Muscle layer of duodenum (tissue), 2 donors: ENCODE data around the gene DPP6.

Experiments used
- H3K27ac ChIP-seq: one replicate; pipeline ENCODE4 v1.7.0; 2013; ENCODE audit warnings: mild to moderate bottlenecking, low read length
- H3K27me3 ChIP-seq: one replicate; pipeline ENCODE4 v1.7.0; 2013; ENCODE audit warnings: low read depth, mild to moderate bottlenecking, control low read depth, low read length
- H3K36me3 ChIP-seq, 2 donors: one replicate each; pipeline ENCODE4 v1.7.0; 2013; ENCODE audit warnings: low read length in 2 of 2, control low read depth in 1 of 2, mild to moderate bottlenecking in 1 of 2; ENCODE audit not compliant: insufficient read depth in 2 of 2, control insufficient read depth in 1 of 2
- H3K4me1 ChIP-seq, 2 donors: one replicate each; pipeline ENCODE4 v1.7.0; 2013; ENCODE audit warnings: low read length in 2 of 2, mild to moderate bottlenecking in 2 of 2, control low read depth in 1 of 2, moderate library complexity in 1 of 2; ENCODE audit not compliant: insufficient read depth in 2 of 2, control insufficient read depth in 1 of 2
- H3K4me3 ChIP-seq, 2 donors: one replicate each; pipeline ENCODE4 v1.7.0; 2013; ENCODE audit warnings: low read length in 2 of 2, low read depth in 1 of 2, mild to moderate bottlenecking in 1 of 2
- H3K9me3 ChIP-seq, 2 donors: one replicate each; pipeline ENCODE4 v1.7.0; 2013; ENCODE audit warnings: low read length in 2 of 2, control low read depth in 1 of 2, mild to moderate bottlenecking in 1 of 2; ENCODE audit not compliant: control insufficient read depth in 1 of 2
- donor health status: healthy.

DPP6 gene

GRCh38 chr7:154836021-154836448 is 783.8 kb downstream of the DPP6 start:
- Histone ChIP-seq H3K27ac (no peak overlapping the region), H3K4me1 (no peaks in the 10 kb centered on the region), H3K4me3 (no peak overlapping the region), H3K9me3 (no peaks in the 10 kb centered on the region), H3K27me3 (no peaks in the 10 kb centered on the region), H3K36me3 (no peaks in the 10 kb centered on the region)

GRCh38 chr7:154837087-154837486 is 784.9 kb downstream of the DPP6 start:
- Histone ChIP-seq H3K4me1 (peaks cover 0 to 8% of the 10 kb centered on the region in 2 donors), H3K27ac (no peak overlapping the region), H3K36me3 (no peaks in the 10 kb centered on the region), H3K4me3 (no peak overlapping the region), H3K9me3 (no peaks in the 10 kb centered on the region), H3K27me3 (no peaks in the 10 kb centered on the region)

- Histone ChIP-seq H3K27me3 (no peaks in the 10 kb centered on the region), H3K27ac (no peak overlapping the region), H3K9me3 (no peaks in the 10 kb centered on the region), H3K4me1 (peaks cover 4 to 13% of the 10 kb centered on the region in 2 donors), H3K4me3 (no peak overlapping the region), H3K36me3 (no peaks in the 10 kb centered on the region)
Observed at GRCh38 chr7:154837622-154838021, 785.4 kb downstream of the DPP6 start.

GRCh38 chr7:154840086-154840485 is 787.9 kb downstream of the DPP6 start:
- no peak overlapping the region for H3K27ac ChIP-seq
- peaks cover 6 to 15% of the 10 kb centered on the region in 2 donors for H3K4me1 ChIP-seq
- no peaks in the 10 kb centered on the region for H3K27me3 ChIP-seq
- H3K9me3 ChIP-seq: no peaks in the 10 kb centered on the region
- no peaks in the 10 kb centered on the region for H3K36me3 ChIP-seq
- H3K4me3 ChIP-seq: no peak overlapping the region

- Histone ChIP-seq H3K36me3 (no peaks in the 10 kb centered on the region), H3K27me3 (no peaks in the 10 kb centered on the region), H3K9me3 (no peaks in the 10 kb centered on the region), H3K4me1 (peaks cover 6 to 15% of the 10 kb centered on the region in 2 donors), H3K27ac (no peak overlapping the region), H3K4me3 (no peak overlapping the region)
Observed at GRCh38 chr7:154841731-154842331, 789.6 kb downstream of the DPP6 start.

- Histone ChIP-seq H3K27ac (no peak overlapping the region), H3K4me3 (no peak overlapping the region), H3K4me1 (peaks cover 6 to 15% of the 10 kb centered on the region in 2 donors), H3K36me3 (no peaks in the 10 kb centered on the region), H3K27me3 (no peaks in the 10 kb centered on the region), H3K9me3 (no peaks in the 10 kb centered on the region)
Observed at GRCh38 chr7:154842591-154842990, 790.4 kb downstream of the DPP6 start.

GRCh38 chr7:154843670-154844237 is 791.6 kb downstream of the DPP6 start:
- no peak overlapping the region for H3K27ac ChIP-seq
- no peaks in the 10 kb centered on the region for H3K9me3 ChIP-seq
- H3K4me3 ChIP-seq: no peak overlapping the region
- H3K4me1 ChIP-seq: peaks cover 6 to 15% of the 10 kb centered on the region in 2 donors
- H3K36me3 ChIP-seq: no peaks in the 10 kb centered on the region
- no peaks in the 10 kb centered on the region for H3K27me3 ChIP-seq

GRCh38 chr7:154844499-154844898 is 792.3 kb downstream of the DPP6 start:
- H3K4me3 ChIP-seq: no peak overlapping the region
- H3K36me3 ChIP-seq: no peaks in the 10 kb centered on the region
- no peak overlapping the region for H3K27ac ChIP-seq
- no peaks in the 10 kb centered on the region for H3K27me3 ChIP-seq
- H3K4me1 ChIP-seq: peaks cover 6 to 15% of the 10 kb centered on the region in 2 donors
- H3K9me3 ChIP-seq: no peaks in the 10 kb centered on the region

GRCh38 chr7:154844955-154845354 is 792.8 kb downstream of the DPP6 start:
- no peak overlapping the region for H3K4me3 ChIP-seq
- peaks cover 0 to 3% of the 10 kb centered on the region in 2 donors for H3K9me3 ChIP-seq
- no peaks in the 10 kb centered on the region for H3K36me3 ChIP-seq
- H3K27ac ChIP-seq: no peak overlapping the region
- H3K27me3 ChIP-seq: no peaks in the 10 kb centered on the region
- peaks cover 6 to 15% of the 10 kb centered on the region in 2 donors for H3K4me1 ChIP-seq

GRCh38 chr7:154848464-154848863 is 796.3 kb downstream of the DPP6 start:
- Histone ChIP-seq H3K36me3 (no peaks in the 10 kb centered on the region), H3K27me3 (no peaks in the 10 kb centered on the region), H3K4me3 (no peak overlapping the region), H3K9me3 (peaks cover 0 to 8% of the 10 kb centered on the region in 2 donors), H3K27ac (no peak overlapping the region), H3K4me1 (no peaks in the 10 kb centered on the region)

GRCh38 chr7:154852205-154852604 is 800.0 kb downstream of the DPP6 start:
- Histone ChIP-seq H3K4me3 (no peak overlapping the region), H3K9me3 (peaks cover 0 to 8% of the 10 kb centered on the region in 2 donors), H3K36me3 (no peaks in the 10 kb centered on the region), H3K4me1 (no peaks in the 10 kb centered on the region), H3K27me3 (no peaks in the 10 kb centered on the region), H3K27ac (no peak overlapping the region)
